ENCODE measurements around the gene HS6ST3.

- TF ChIP-seq CTCF (IDR thresholded peaks at IDR 0.05; ENCODE audit: poor library complexity) (no peak), EZH2 (IDR thresholded peaks at IDR 0.05; ENCODE audit: borderline replicate concordance) (no peak), EZH2phosphoT487 (IDR thresholded peaks at IDR 0.05; ENCODE audit: low read depth, severe bottlenecking, unreplicated experiment) (no peak)
Observed at GRCh38 chr13:96794669-96795068, 704.8 kb downstream of the HS6ST3 start.

Measured in hepatocyte (in vitro differentiated cells).